HG03342 (cell line): ENCODE results near the gene GCH1.

Source experiments
- ATAC-seq: cut with Tn5 transposase; IDR thresholded peaks from one replicate; pipeline ENCODE4 v1.9.1; 2021; ENCODE audit warnings: mild to moderate bottlenecking, moderate library complexity; ENCODE audit not compliant: unreplicated experiment

Gene GCH1

GRCh38 chr14:54829486-54830224 lies 73.0 kb downstream of the GCH1 start:
- ATAC-seq, result no peak

- no peak for ATAC-seq
Observed at GRCh38 chr14:54828037-54828436, 74.6 kb downstream of the GCH1 start.

GRCh38 chr14:54823757-54824549 lies 78.7 kb downstream of the GCH1 start:
- ATAC-seq, result no peak

GRCh38 chr14:54822685-54823084 lies 79.9 kb downstream of the GCH1 start:
- ATAC-seq, result no peak

GRCh38 chr14:54818201-54819133 lies 84.2 kb downstream of the GCH1 start:
- ATAC-seq, result no peak

GRCh38 chr14:54817506-54817905 lies 85.1 kb downstream of the GCH1 start:
- no peak for ATAC-seq

GRCh38 chr14:54816450-54816849 lies 86.2 kb downstream of the GCH1 start:
- no peak for ATAC-seq

- no peak for ATAC-seq
Observed at GRCh38 chr14:54815515-54815914, 87.1 kb downstream of the GCH1 start.

GRCh38 chr14:54815016-54815415 lies 87.6 kb downstream of the GCH1 start:
- ATAC-seq, result no peak

- ATAC-seq, result no peak
Observed at GRCh38 chr14:54814076-54814475, 88.5 kb downstream of the GCH1 start.

GRCh38 chr14:54813081-54813480 lies 89.5 kb downstream of the GCH1 start:
- ATAC-seq, result no peak

GRCh38 chr14:54812617-54813016 lies 90.0 kb downstream of the GCH1 start:
- ATAC-seq, result no peak

- no peak for ATAC-seq
Observed at GRCh38 chr14:54809767-54810166, 92.9 kb downstream of the GCH1 start.

GRCh38 chr14:54808326-54809161 lies 94.1 kb downstream of the GCH1 start:
- ATAC-seq, result no peak

GRCh38 chr14:54807881-54808280 lies 94.7 kb downstream of the GCH1 start:
- no peak for ATAC-seq

- no peak for ATAC-seq
Observed at GRCh38 chr14:54807428-54807827, 95.2 kb downstream of the GCH1 start.

- ATAC-seq, result no peak
Observed at GRCh38 chr14:54806616-54807015, 96.0 kb downstream of the GCH1 start.

GRCh38 chr14:54805445-54806322 lies 96.9 kb downstream of the GCH1 start:
- peak; percentile 70 for ATAC-seq

GRCh38 chr14:54805070-54805444 lies 97.6 kb downstream of the GCH1 start:
- no peak for ATAC-seq
